A673 (cell line): ENCODE data around the gene LSM3.

Experiments
- EZH2 ChIP-seq: fragments of 200-600 bp; sonication (generic); IDR thresholded peaks from 2 replicates; pipeline ENCODE4 v1.6.1; 2017; ENCODE audit warnings: borderline replicate concordance, low read depth, mild to moderate bottlenecking, mixed read lengths, antibody characterized with exemption, low read length; ENCODE audit not compliant: poor library complexity, severe bottlenecking
- TF ChIP-seq, protein P1 (sequence below): fragments of 300-800, 200-600 bp; sonication (generic); conservative IDR thresholded peaks from 2 replicates; pipeline ENCODE4 v1.5.1; 2017; ENCODE audit warnings: low read depth, mild to moderate bottlenecking, antibody characterized with exemption, low read length, moderate library complexity, mixed read lengths

DNA sequence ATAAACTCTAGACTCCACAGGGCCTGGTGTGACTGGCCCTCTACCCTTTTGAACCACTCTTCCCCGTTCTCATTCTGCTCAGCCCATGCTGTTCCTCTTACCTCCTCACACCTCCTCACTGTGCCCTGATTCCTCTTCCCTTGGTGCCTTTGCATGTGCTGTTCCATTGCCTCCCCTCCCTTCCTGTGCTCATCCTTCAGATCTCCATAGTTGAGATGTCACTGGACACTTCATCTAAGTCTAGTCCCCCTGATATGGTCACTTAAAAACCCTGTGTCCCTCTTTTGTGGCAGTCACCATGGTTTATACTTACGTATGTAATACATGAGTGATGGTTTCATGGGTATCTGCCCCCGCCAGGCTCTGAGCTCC is 69.8 kb downstream of the LSM3 start:
- TF ChIP-seq, protein P1, sequence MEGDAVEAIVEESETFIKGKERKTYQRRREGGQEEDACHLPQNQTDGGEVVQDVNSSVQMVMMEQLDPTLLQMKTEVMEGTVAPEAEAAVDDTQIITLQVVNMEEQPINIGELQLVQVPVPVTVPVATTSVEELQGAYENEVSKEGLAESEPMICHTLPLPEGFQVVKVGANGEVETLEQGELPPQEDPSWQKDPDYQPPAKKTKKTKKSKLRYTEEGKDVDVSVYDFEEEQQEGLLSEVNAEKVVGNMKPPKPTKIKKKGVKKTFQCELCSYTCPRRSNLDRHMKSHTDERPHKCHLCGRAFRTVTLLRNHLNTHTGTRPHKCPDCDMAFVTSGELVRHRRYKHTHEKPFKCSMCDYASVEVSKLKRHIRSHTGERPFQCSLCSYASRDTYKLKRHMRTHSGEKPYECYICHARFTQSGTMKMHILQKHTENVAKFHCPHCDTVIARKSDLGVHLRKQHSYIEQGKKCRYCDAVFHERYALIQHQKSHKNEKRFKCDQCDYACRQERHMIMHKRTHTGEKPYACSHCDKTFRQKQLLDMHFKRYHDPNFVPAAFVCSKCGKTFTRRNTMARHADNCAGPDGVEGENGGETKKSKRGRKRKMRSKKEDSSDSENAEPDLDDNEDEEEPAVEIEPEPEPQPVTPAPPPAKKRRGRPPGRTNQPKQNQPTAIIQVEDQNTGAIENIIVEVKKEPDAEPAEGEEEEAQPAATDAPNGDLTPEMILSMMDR: no peak
- no peak for TF ChIP-seq EZH2
